GM23338 (cell line): ENCODE data around the gene GNAI3. TPM values are rescaled to one million over a fixed set of nuclear protein-coding genes. Genes with fewer than 3 reads are reported as not detected.

Source experiments
- ATAC-seq: fragments of 200-7000 bp; cut with Tn5 transposase; 3 replicates; pipeline ENCODE4 v1.9.1; 2020
- DNase-seq: peaks from one replicate; pipeline ENCODE4 v3.0.0-alpha.2; 2015; ENCODE audit warnings: low spot score
- H2AFZ ChIP-seq: fragments of 200-600 bp; sonication (generic); 2 replicates; pipeline ENCODE4 v1.8.0; 2016; ENCODE audit warnings: antibody characterized with exemption, mild to moderate bottlenecking, moderate library complexity
- H3F3A ChIP-seq: fragments of 200-600 bp; sonication (generic); replicated peaks from 2 replicates; pipeline ENCODE4 v1.8.0; 2017; ENCODE audit warnings: antibody characterized with exemption, mixed run types, low read depth
- H3K27ac ChIP-seq: fragments of 200-600 bp; sonication (generic); 2 replicates; pipeline ENCODE4 v1.6.1; 2016; ENCODE audit warnings: low read depth
- H3K27me3 ChIP-seq: fragments of 200-600 bp; sonication (generic); 2 replicates; pipeline ENCODE4 v1.8.0; 2016; ENCODE audit warnings: mild to moderate bottlenecking, mixed run types, moderate library complexity; ENCODE audit not compliant: insufficient read depth
- H3K36me3 ChIP-seq: fragments of 200-600 bp; sonication (generic); 2 replicates; pipeline ENCODE4 v1.8.0; 2016; ENCODE audit warnings: mild to moderate bottlenecking; ENCODE audit not compliant: insufficient read depth
- H3K4me1 ChIP-seq: fragments of 200-600 bp; sonication (generic); 2 replicates; pipeline ENCODE4 v1.8.0; 2016; ENCODE audit warnings: mild to moderate bottlenecking, moderate library complexity; ENCODE audit not compliant: insufficient read depth
- H3K4me2 ChIP-seq: fragments of 200-600 bp; sonication (generic); 2 replicates; pipeline ENCODE4 v1.7.1; 2017; ENCODE audit warnings: mixed run types
- H3K4me3 ChIP-seq: fragments of 200-600 bp; sonication (generic); 2 replicates; pipeline ENCODE4 v1.6.1; 2016; ENCODE audit warnings: mixed run types
- H3K79me2 ChIP-seq: fragments of 200-600 bp; sonication (generic); replicated peaks from 2 replicates; pipeline ENCODE4 v1.8.0; 2017; ENCODE audit warnings: mild to moderate bottlenecking; ENCODE audit not compliant: insufficient read depth
- H3K9me2 ChIP-seq: fragments of 200-600 bp; sonication (generic); 2 replicates; pipeline ENCODE4 v1.8.0; 2017; ENCODE audit not compliant: insufficient read depth
- H4K20me1 ChIP-seq: fragments of 200-600 bp; sonication (generic); replicated peaks from 2 replicates; pipeline ENCODE4 v1.8.0; 2017; ENCODE audit warnings: mild to moderate bottlenecking; ENCODE audit not compliant: insufficient read depth
- H3K27ac Mint-ChIP-seq: 2 replicates; pipeline ENCODE4 v1.8.0; 2020; ENCODE audit warnings: inconsistent platforms, mild to moderate bottlenecking, moderate library complexity, mixed read lengths
- H3K27me3 Mint-ChIP-seq: 3 replicates; pipeline ENCODE4 v1.8.0; 2022; ENCODE audit warnings: low read depth, mild to moderate bottlenecking, moderate library complexity, mixed read lengths, inconsistent platforms; ENCODE audit not compliant: insufficient read depth, poor library complexity
- H3K36me3 Mint-ChIP-seq: 3 replicates; pipeline ENCODE4 v1.8.0; 2021; ENCODE audit warnings: low read depth, mild to moderate bottlenecking, inconsistent platforms, moderate library complexity, mixed read lengths
- H3K4me1 Mint-ChIP-seq: 3 replicates; pipeline ENCODE4 v1.8.0; 2020; ENCODE audit warnings: mild to moderate bottlenecking, inconsistent platforms, mixed read lengths
- H3K4me3 Mint-ChIP-seq: 3 replicates; pipeline ENCODE4 v1.8.0; 2021; ENCODE audit warnings: moderate library complexity, mild to moderate bottlenecking, inconsistent platforms, mixed read lengths
- H3K9me3 Mint-ChIP-seq: 3 replicates; pipeline ENCODE4 v1.8.0; 2020; ENCODE audit warnings: moderate library complexity, mild to moderate bottlenecking, inconsistent platforms, mixed read lengths
- ETS1 ChIP-seq: IDR thresholded peaks from 2 replicates; pipeline ENCODE4 v1.6.1; 2016; ENCODE audit warnings: antibody characterized with exemption
- EZH2 ChIP-seq: fragments of 200-600 bp; sonication (generic); IDR thresholded peaks from one replicate; pipeline ENCODE4 v1.8.0; 2017; ENCODE audit warnings: antibody characterized with exemption, mild to moderate bottlenecking, low read depth; ENCODE audit not compliant: unreplicated experiment
- EZH2phosphoT487 ChIP-seq: fragments of 200-600 bp; sonication (generic); IDR thresholded peaks from one replicate; pipeline ENCODE4 v1.8.1; 2018; ENCODE audit warnings: antibody characterized with exemption; ENCODE audit not compliant: unreplicated experiment
- JUNB ChIP-seq: IDR thresholded peaks from one replicate; pipeline ENCODE4 v1.6.1; 2016; ENCODE audit warnings: antibody characterized with exemption; ENCODE audit not compliant: unreplicated experiment
- NANOG ChIP-seq: IDR thresholded peaks from 2 replicates; pipeline ENCODE4 v1.6.1; 2016; ENCODE audit warnings: antibody characterized with exemption, borderline replicate concordance
- POLR2AphosphoS5 ChIP-seq: IDR thresholded peaks from 2 replicates; pipeline ENCODE4 v1.6.1; 2016; ENCODE audit warnings: antibody characterized with exemption, low read depth
- STAT1 ChIP-seq: IDR thresholded peaks from one replicate; pipeline ENCODE4 v1.6.1; 2016; ENCODE audit warnings: antibody characterized with exemption; ENCODE audit not compliant: unreplicated experiment
- ZNF114 ChIP-seq: fragments of 250-450 bp; sonication (Bioruptor Pico); IDR thresholded peaks from 2 replicates; pipeline ENCODE4 v1.5.0; 2020; ENCODE audit warnings: mild to moderate bottlenecking, moderate library complexity
- ZNF331 ChIP-seq: fragments of 250-450 bp; sonication (Bioruptor Pico); IDR thresholded peaks from 2 replicates; pipeline ENCODE4 v1.5.0; 2020; ENCODE audit warnings: low read depth, mild to moderate bottlenecking, moderate library complexity
- polyA plus RNA-seq: library from polyadenylated mRNA; unstranded; fragments of >200 nt; fragmentation: Nextera tagmentation; extraction: Ambion mirVana; gene quantifications from 2 replicates; pipeline ENCODE4 v1.2.1, GENCODE V29; 2016
- total RNA-seq: library from RNA; depleted of rRNA; stranded (reverse); fragments of >200 nt; shearing (Covaris generic); gene quantifications from 2 replicates; pipeline ENCODE4 v1.2.3, GENCODE V29; 2014
- TF ChIP-seq, protein P1 (sequence below): fragments of 250-450 bp; sonication (Bioruptor Pico); IDR thresholded peaks from 2 replicates; pipeline ENCODE4 v1.5.0; 2020; ENCODE audit warnings: mild to moderate bottlenecking, moderate library complexity
- TF ChIP-seq, protein P2 (sequence below), 2 experiments: fragments of 200-600 bp in 1 of 2; sonication (generic) in 1 of 2; conservative IDR thresholded peaks; 2 replicates each; pipeline versions ENCODE4 v1.5.1 to v1.6.1; 2016 to 2017; ENCODE audit warnings: antibody characterized with exemption in 2 of 2, low read depth in 2 of 2, mild to moderate bottlenecking in 2 of 2, moderate library complexity in 1 of 2

Gene GNAI3
- total and polyA plus RNA-seq, 2 experiments from 2014 or later = 4.5 to 10.2 TPM

- Histone ChIP-seq H3K27me3 (no peaks in the 10 kb centered on the region), H3K36me3 (no peaks in the 10 kb centered on the region), H3K4me1 (peaks cover 10% of the 10 kb centered on the region), H3F3A (0 out of 2 replicates have a peak, but pooled peaks cover 8% of the 10 kb centered on the region), H2AFZ (no peak overlapping the region), H4K20me1 (no peaks in the 10 kb centered on the region; the same call in 1 of the 2 replicates), H3K79me2 (no peaks in the 10 kb centered on the region), H3K4me2 (no peak overlapping the region), H3K4me3 (no peak overlapping the region), H3K9me2 (no peaks in the 10 kb centered on the region), H3K27ac (no peak overlapping the region)
- DNase-seq (no peak), ATAC-seq (no peak)
- H3K4me3 Mint-ChIP-seq = no peak overlapping the region
- H3K36me3 Mint-ChIP-seq = no peaks in the 10 kb centered on the region
- H3K4me1 Mint-ChIP-seq = peaks cover 27% of the 10 kb centered on the region
- peaks cover 17% of the 10 kb centered on the region for H3K27me3 Mint-ChIP-seq
- TF ChIP-seq EZH2 (no peak), NANOG (no peak), ETS1 (no peak)
- H3K9me3 Mint-ChIP-seq = no peaks in the 10 kb centered on the region
- H3K27ac Mint-ChIP-seq = no peak overlapping the region
Observed at GRCh38 chr1:109639063-109639840, 90.8 kb downstream of the GNAI3 start.

- no peaks in the 10 kb centered on the region for H3K79me2 ChIP-seq
- H3F3A ChIP-seq = 0 out of 2 replicates have a peak, but pooled peaks cover 8% of the 10 kb centered on the region
- H4K20me1 ChIP-seq = no peaks in the 10 kb centered on the region; the same call in 1 of the 2 replicates
- peak overlapping the region; percentile 86 for H2AFZ ChIP-seq
- no peaks in the 10 kb centered on the region for H3K36me3 ChIP-seq
- H3K27ac ChIP-seq = no peak overlapping the region
- no peak overlapping the region for H3K4me3 ChIP-seq
- peaks cover 22% of the 10 kb centered on the region for H3K4me1 Mint-ChIP-seq
- no peaks in the 10 kb centered on the region for H3K9me3 Mint-ChIP-seq
- H3K27me3 ChIP-seq = no peaks in the 10 kb centered on the region
- H3K4me2 ChIP-seq = no peak overlapping the region
- peaks cover 10% of the 10 kb centered on the region for H3K4me1 ChIP-seq
- H3K27ac Mint-ChIP-seq = no peak overlapping the region
- no peak overlapping the region for H3K4me3 Mint-ChIP-seq
- H3K9me2 ChIP-seq = no peaks in the 10 kb centered on the region
- peaks cover 17% of the 10 kb centered on the region for H3K27me3 Mint-ChIP-seq
- H3K36me3 Mint-ChIP-seq = no peaks in the 10 kb centered on the region
- ATAC-seq (no peak; the same call in 1 of the 3 replicates), DNase-seq (no peak)
- TF ChIP-seq STAT1 (no peak), JUNB (no peak), NANOG (no peak), ETS1 (no peak), ZNF331 (CRISPR knock-in tag) (no peak), EZH2phosphoT487 (no peak), ZNF114 (CRISPR knock-in tag) (no peak), POLR2AphosphoS5 (no peak)
- TF ChIP-seq, protein P1, sequence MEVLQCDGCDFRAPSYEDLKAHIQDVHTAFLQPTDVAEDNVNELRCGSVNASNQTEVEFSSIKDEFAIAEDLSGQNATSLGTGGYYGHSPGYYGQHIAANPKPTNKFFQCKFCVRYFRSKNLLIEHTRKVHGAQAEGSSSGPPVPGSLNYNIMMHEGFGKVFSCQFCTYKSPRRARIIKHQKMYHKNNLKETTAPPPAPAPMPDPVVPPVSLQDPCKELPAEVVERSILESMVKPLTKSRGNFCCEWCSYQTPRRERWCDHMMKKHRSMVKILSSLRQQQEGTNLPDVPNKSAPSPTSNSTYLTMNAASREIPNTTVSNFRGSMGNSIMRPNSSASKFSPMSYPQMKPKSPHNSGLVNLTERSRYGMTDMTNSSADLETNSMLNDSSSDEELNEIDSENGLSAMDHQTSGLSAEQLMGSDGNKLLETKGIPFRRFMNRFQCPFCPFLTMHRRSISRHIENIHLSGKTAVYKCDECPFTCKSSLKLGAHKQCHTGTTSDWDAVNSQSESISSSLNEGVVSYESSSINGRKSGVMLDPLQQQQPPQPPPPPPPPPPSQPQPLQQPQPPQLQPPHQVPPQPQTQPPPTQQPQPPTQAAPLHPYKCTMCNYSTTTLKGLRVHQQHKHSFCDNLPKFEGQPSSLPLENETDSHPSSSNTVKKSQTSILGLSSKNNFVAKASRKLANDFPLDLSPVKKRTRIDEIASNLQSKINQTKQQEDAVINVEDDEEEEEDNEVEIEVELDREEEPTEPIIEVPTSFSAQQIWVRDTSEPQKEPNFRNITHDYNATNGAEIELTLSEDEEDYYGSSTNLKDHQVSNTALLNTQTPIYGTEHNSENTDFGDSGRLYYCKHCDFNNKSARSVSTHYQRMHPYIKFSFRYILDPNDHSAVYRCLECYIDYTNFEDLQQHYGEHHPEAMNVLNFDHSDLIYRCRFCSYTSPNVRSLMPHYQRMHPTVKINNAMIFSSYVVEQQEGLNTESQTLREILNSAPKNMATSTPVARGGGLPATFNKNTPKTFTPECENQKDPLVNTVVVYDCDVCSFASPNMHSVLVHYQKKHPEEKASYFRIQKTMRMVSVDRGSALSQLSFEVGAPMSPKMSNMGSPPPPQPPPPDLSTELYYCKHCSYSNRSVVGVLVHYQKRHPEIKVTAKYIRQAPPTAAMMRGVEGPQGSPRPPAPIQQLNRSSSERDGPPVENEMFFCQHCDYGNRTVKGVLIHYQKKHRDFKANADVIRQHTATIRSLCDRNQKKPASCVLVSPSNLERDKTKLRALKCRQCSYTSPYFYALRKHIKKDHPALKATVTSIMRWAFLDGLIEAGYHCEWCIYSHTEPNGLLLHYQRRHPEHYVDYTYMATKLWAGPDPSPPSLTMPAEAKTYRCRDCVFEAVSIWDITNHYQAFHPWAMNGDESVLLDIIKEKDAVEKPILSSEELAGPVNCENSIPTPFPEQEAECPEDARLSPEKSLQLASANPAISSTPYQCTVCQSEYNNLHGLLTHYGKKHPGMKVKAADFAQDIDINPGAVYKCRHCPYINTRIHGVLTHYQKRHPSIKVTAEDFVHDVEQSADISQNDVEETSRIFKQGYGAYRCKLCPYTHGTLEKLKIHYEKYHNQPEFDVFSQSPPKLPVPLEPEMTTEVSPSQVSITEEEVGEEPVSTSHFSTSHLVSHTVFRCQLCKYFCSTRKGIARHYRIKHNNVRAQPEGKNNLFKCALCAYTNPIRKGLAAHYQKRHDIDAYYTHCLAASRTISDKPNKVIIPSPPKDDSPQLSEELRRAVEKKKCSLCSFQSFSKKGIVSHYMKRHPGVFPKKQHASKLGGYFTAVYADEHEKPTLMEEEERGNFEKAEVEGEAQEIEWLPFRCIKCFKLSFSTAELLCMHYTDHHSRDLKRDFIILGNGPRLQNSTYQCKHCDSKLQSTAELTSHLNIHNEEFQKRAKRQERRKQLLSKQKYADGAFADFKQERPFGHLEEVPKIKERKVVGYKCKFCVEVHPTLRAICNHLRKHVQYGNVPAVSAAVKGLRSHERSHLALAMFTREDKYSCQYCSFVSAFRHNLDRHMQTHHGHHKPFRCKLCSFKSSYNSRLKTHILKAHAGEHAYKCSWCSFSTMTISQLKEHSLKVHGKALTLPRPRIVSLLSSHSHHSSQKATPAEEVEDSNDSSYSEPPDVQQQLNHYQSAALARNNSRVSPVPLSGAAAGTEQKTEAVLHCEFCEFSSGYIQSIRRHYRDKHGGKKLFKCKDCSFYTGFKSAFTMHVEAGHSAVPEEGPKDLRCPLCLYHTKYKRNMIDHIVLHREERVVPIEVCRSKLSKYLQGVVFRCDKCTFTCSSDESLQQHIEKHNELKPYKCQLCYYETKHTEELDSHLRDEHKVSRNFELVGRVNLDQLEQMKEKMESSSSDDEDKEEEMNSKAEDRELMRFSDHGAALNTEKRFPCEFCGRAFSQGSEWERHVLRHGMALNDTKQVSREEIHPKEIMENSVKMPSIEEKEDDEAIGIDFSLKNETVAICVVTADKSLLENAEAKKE (CRISPR knock-in tag) = no peak
- TF ChIP-seq, protein P2, sequence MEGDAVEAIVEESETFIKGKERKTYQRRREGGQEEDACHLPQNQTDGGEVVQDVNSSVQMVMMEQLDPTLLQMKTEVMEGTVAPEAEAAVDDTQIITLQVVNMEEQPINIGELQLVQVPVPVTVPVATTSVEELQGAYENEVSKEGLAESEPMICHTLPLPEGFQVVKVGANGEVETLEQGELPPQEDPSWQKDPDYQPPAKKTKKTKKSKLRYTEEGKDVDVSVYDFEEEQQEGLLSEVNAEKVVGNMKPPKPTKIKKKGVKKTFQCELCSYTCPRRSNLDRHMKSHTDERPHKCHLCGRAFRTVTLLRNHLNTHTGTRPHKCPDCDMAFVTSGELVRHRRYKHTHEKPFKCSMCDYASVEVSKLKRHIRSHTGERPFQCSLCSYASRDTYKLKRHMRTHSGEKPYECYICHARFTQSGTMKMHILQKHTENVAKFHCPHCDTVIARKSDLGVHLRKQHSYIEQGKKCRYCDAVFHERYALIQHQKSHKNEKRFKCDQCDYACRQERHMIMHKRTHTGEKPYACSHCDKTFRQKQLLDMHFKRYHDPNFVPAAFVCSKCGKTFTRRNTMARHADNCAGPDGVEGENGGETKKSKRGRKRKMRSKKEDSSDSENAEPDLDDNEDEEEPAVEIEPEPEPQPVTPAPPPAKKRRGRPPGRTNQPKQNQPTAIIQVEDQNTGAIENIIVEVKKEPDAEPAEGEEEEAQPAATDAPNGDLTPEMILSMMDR (conservative IDR thresholded peaks at IDR 0.05; ENCODE audit: low read depth in 2 of 2) = no peak
Observed at GRCh38 chr1:109639841-109640184, 91.4 kb downstream of the GNAI3 start.
